COLO668 (cell line): Measurements from ENCODE around the gene PI16.
A peak's percentile ranks its signal among the peaks of the same experiment; 100 is the strongest.
"Not testable (repeated sequence)": the region's sequence is repeated elsewhere in the genome, so short reads cannot be mapped to it uniquely, and the experiment has no call there.

Experiments
- DNase-seq: peaks from one replicate; lab custom pipeline; 2025; ENCODE audit not compliant: unreplicated experiment; lab: John Stamatoyannopoulos, UW

PI16 gene

DNA sequence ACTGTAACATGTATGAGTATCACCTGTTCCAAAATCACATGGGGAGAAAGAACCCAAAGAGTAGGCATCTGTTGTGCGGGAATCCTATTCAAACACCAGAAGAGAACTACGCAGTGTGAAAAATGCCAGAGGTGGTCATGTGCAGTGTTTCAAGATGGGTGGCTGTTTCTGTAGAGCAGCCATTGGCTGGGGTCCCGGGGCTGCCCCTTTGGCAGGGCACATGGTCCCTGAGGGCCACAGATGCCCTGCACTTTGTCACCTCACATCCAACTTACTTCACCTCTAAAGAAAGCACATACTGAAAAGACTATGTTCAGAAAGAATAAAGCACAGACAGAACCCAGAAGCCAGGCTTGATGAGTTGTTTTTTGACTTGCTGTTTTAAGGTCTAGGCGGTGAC, 19.1 kb downstream of the PI16 start:
- DNase-seq, result no peak

DNA sequence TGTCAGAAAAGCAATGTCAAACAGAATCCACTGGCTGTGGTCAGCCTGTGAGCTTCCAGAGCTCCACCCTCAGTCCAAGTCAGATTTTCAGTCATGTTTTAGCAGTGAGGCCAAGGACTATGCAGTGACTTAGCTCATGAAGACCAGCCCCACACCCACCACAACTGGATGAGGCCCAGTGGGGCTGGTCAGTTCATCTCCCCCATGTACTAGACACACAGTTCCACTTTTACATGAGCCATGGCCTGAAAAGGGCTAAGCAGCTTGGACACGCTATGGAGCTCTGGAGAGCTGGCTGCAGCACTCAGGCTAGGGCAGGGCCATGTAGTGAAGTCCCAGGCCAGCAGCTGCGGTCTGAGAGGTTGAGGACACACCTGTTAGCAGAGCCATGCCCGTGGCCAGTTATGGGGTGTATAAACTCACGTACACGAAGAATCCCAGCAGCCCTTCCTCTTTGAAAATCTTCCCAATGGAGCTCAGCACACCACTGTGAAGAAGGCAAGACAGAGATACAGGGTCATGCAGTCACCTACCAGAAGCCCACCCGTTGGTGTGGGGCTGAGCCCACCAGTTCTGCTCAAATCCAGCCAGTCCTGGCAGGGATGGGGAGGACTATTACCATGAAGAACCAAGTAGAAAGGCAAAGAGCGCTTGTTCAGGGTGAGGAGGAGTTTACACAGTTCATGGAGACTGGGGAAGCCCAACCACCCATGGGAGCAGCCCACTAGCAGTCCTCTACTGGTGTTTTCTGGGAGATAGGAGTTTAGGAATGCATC, 20.9 kb downstream of the PI16 start:
- DNase-seq, result no peak

DNA sequence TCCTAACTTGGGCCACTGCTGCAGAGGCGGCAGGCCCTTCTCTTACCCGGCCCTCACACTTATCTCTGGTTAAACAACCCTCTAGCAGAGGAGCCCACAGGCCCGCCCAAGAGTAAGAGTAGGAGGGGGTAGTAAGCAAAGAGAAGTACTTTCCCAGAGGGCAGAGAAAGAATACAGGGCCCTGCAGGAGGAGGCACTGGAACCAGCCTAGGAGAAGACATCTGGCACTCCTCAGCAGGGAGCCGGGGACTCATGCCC, 21.4 kb downstream of the PI16 start:
- no peak for DNase-seq

DNA sequence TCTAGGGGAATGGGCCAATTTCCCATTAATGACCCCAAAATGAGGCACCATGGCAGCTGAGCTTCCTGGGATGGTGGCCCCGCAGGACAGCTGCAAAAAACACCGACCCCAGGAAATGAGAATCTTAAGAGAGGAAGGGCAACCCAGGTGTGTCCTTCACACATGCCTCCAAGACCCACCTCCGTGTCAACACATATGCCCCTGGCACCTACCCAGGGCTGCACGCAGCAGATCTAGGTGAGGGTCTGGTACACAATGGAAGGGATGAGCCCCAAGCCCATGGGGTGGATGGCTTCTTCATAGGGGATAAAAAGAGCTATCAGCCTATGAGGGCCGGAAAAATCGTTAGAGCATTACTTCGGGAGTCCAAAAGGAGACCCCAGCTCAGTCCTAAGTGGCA, 22.0 kb downstream of the PI16 start:
- no peak for DNase-seq

DNA sequence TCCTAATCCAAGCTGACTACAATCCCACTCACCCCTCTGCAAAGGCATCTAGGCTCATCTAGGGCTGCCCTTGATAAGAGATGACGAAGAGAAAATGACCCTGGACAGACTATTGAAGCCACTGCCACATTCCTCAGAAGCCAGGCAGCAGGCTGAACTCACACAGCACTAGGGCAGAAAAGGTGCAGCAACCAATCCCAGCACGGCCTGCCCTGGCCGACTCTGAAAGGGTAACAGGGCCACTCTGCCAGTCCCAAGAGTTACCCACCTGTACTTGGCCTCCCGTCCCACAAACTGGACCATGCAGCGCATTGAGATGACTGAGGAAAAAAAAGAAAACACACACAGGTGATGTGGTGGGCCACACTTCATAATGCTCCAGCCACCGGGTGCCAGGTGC, 22.4 kb downstream of the PI16 start:
- no peak for DNase-seq

DNA sequence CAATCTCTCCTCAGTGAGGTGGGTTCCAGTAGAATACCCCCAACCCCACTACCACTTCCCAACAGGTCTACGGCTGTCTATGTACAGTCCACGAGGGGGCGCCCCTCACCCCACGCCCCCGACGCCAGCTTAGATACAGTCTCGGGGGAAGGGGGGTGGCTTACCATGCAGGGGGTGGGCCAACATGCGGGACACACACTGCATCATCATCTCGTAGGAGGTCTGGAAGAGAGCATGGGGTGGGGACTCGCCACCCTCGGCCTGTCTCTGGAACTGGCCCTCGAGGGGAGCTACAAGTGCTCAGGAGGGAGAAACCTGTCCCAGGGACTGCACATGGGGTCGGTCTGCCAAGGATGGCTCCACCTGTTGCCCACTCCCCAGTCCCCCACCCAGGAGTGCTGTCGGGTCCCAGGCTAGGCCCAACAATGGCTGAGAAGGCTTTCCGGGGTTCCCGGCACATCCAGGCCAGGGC, 23.0 kb downstream of the PI16 start:
- peak; percentile 9 for DNase-seq

DNA sequence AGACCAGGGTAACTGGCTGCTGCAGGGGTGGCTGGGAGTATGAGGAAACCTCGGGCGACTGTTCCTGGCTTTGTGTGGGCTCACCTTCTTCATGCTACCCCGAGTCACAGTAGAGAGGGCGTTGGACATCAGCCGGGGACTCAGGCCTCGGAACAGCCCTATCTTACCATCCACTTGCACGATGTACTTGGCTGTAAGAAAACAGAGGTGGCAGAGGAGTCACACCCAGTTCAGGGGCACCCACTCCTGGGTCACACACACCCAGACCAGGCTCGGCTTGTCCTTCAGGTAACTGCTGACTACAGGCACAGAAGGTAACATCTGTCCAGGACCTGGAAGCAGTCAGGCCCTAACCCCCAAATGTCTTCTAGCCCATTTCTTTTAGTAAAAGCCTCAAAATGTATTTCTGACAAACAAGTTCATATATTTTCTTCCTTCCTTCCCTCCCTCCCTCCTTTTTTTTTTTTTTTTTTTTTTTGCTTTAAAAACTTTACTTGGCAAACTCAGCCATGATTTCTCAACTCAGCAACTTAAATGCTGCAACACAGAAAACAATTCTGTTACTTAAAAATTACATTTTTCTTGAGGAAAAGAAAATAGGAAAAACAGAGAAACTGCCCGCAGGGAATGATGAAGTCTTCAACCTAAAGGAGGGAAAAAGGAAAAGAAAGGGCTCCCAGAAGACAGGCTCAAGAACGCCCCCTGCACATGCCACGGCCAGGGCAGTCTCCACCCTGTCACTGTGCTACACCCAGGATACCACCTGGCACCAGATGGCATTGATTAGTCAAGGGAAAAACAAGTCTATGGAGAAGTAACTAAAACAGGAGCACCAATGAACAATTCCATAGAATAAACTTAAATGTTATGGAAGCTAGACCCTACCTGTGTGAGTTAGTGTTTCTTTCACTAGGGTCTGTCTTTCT, 24.1 kb downstream of the PI16 start:
- no peak for DNase-seq

DNA sequence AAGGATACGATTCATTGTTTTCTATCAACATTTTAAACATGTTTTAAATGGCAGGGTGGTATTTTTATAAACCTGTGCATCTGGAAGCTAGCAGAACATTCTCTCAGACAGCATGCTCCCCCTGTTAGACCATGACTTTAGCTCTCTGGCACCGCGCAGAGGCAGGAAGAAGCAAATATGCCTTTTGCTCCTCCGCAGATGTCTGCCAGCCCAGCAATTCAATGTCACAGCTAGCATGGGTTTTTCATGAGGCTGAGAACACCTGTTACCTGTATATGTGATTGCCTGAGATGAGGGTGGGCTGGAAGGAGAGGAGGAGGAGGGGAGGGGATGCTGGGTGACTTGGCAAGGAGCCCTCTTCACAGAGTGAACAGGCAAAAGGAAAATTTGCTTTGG, 24.8 kb downstream of the PI16 start:
- DNase-seq, result no peak

DNA sequence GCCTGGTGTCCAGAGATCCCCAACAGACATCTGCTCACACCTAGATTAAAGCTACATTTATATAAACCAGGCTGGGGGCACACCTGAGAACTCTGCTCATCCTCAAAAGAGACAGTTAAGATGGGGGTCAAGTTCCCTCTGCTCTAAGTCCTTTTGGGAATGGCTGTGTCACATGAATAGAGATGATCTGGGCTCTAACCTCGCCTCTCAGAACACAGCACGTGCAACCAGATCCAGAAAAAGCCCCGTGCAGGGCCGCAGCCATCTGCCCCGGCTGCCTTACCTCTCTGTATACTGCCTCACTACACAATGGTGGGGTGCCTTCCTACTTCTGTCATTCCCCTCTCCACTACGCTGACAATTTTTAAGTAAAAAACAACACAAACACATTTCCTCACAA, 25.6 kb downstream of the PI16 start:
- DNase-seq, result no peak

DNA sequence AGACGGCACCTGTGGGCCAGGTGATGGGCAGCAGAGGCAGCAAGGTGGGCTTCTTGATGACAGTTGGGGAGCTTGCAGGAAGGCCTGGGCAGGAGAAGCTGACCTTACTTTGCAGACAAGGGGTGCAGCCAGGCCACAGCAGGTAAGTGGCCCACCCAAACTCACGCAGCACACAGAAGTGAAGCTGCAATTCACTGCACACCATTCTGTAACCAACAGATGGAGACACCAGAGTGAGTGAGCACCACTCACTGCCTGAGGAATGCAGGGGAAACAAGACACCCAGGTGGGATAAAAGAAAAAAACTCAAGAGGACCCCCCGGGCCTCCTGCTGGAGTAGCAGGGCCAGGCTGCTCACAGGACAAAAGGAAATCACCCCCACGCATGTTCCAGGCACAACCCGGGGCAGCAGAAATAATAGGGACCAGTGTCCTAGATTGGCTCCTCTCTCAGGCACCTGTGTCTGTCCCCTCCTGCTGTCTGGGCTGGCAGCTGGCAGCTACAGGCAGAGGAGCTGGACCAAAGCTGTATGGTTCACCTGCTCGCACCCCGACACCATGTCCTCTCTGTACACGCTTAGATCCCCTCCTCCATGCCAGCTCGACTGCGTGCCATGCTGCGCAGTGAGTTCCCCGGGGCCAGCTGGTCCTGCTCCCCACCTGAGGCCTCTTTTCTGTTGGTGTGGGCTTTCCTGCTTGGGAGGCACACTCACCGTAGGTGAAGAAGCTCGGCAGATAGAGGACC, 26.5 kb downstream of the PI16 start:
- DNase-seq, result peak; percentile 6

DNA sequence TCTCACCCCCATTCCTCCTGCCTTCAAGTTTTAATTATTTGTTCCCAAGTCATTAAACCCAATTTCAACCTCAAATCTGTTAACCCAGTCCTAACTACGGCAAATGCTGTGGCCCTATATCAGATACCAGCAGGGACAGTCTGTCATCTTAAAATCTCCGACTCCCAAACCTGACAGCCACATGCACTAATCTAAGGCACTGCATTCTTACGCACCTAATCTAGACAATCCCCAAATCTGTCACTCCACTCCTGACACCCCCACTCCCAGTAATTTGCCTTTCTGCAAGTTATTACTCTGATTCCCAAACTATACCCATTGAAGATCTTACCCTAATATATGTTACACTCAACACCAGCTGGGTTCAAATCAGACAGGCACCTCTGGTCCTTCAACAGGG, 29.0 kb downstream of the PI16 start:
- DNase-seq, result no peak

DNA sequence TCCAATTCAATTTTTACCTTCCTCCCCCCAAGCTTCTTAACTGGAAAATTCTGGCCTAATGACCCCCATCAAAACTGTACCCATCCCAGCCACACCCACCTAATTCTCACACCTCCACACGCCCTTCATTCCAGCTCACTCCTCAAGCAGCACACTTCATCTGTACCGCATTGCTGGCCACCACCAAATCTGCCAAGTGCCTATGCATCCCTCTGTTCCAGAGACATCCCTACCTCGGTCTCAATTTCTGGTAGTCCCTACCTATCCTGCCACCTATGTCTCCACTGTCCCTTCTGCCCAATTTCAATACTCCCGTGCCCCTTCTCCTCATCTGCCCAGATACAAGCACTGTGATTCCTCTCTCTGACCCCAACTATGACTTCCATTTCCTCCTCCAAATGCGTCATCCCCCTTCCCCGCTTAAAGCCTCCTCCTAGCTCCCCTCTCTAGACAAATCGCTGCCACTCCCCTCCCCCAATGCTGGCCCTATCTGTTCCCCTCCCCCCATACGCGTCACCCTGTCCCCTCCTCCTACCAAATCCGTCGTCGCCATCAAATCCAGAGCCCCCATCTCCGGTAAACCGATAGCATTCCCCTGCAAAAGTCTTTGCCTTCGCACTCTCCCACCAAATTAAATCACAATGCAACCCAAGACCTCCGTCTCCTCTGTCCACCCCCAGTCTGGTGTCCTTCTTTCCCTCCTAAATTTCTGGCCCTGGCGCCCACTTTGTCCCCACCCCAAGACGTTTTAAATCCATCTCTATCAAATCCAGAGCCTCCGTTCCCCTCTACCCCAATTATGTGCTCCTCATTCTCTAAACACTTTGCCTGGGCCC, 30.3 kb downstream of the PI16 start:
- peak; percentile 29 for DNase-seq

DNA sequence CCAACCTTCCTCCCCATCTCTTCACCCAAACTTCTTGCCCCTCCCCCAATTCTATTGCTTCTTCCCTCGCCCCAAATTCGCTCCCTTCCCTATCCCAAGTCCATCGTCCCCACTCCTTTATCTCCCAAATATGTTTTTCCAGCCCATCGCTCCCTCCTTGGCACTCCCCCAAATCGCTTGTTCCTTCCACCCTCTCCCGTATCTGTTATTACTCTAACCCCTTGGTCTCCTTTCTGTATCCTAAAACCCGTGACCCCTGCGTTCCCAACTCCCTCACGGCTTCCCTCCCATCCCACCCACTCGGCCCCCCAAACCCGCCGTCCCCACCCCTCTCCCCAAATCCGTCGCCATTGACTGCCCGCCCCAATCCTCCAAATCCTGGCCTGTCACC, 30.9 kb downstream of the PI16 start:
- DNase-seq, result no peak

DNA sequence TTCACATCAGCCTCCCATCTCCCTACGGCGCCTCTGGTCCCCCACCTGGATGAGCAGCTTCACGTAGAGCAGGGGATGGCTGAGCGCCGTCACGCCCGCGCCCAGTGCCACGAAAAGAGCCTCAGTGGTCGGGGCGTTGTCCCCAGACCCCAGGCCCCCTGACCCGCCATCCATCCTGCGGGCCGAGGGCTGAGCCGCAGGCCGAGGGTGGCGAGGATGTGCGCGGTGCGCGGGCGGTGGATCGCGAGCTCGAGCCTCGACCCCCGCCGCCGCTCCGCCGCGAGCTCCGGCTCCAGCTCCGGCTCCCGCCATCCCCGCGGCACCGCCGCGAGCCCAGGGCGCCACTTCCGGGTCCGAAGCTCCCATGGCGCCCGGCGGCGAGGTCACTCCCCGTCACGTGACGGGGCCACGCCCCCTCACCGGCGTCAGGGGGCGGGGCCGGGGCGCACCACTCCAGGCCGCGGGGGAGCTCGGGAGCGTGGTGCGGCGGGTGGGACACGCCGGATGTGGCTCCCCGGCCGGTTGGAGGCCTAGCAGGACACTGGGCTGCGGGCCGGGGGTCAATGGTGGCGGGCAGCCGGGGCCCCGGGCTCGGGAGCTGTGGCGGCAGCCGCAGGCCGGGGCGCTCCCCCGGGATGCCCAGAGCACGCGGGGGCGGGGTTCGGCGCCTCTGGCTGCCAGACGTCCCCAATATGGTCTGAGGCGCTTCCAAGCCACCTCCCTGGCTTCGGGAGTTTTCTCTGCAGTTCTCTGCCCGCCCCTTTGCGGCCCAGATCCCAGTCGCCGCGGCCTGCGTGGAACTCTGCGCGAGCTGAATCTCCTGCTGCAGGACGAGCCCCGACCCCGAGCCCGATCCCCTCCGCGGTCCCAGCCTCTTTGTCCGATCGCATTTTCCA, 31.5 kb downstream of the PI16 start, which contains the start of gene MTCH1:
MTCH1 (minus strand) TSS at position 389 of the 896 bp plus-strand sequence; CDS start at position 366, 23 bp downstream.
- peak; percentile 87 for DNase-seq

DNA sequence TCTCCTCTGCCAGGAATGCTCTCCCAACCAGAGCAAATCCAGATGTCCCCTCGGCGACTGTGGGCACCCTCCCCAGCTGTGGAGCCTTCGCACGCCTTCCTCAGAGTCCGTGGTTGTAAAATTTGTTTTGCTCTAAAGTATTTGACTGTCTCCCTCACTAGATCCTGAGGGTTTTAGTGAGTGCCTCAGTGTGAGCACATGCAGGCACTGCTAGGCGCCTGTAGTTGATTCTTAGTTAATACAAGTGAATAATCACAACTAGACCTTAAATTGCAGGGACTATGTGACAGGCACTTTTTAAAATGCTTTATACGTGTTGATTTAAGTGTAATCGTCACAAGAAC, 32.1 kb downstream of the PI16 start:
- no peak for DNase-seq

DNA sequence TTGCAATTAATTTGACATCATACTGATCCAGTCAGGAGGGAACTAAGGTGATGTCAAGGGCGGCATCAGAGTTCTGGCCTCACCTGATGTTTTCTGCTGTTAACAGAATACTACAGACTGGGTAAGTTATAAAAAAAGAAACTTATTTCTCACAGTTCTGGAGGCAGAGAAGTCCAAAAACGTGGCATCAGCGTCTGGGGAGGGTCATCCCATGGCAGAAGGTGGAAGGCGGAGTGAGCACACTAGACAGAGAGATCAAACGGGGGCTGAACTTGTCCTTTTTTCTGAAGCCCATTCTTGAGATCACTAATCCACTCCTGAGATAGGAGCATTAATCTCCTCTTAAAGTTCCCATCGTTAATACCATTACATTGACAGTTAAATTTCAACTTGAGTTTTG, 34.7 kb downstream of the PI16 start:
- no peak for DNase-seq

DNA sequence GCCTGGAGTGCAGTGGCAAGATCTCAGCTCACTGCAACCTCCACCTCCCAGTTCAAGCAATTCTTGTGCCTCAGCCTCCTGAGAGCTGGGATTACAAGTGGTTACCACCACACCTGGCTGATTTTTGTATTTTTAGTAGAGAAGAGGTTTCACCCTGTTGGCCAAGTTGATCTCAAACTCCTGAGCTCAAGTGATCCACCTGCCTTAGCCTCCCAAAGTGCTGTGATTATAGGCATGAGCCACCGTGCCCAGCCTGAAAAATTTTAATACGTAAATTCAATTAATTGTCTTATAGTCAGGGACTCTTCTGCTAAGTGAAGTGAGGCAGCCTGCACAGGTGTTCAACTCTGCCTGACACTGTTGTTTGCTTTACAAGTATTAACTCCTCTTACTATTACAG, 35.9 kb downstream of the PI16 start:
- DNase-seq, result not testable (repeated sequence)

DNA sequence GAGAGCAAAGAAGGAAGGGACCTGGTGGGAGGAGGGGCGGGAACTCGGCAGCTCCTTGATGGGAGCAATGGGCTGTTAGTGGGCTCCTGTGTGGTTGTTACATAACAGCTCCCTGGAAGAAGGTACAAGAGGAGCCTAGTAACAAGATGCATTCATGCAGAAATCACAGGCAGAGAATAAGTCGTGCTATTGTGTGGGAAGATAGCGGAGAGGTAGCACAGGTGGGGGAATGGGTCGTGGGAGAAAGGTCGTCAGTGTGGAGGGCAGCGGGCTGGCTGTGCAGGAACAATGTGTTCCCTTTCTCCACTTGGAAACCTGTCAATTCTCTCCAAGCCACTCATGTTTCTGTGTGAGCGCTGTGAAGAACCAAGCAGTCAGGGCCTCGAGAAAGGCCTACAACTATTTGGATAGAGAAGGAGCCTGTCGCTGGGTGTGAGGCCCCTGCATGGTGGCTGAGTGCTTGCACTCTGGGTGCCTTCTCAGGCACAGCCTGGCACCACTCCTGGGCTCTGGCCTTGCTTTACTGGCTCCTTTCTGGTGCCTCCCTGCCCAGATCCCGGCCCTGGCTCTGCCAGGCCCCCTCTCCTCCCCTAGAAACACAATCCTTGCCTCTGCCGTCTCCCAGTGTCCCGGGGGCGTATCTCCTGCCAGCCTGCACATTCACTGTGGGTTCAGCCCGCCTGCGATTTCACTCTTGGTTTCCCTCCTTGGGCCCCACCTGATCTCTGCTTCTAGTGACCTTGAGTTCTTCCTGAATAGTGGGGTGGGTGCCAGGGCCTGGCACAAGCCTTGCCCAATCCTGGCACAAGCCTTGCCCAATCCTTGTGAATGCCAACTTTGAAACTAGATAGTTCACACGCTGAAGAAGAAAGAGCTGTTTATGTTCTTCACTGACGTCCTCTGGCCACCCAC, 43.5 kb downstream of the PI16 start:
- DNase-seq, result no peak

DNA sequence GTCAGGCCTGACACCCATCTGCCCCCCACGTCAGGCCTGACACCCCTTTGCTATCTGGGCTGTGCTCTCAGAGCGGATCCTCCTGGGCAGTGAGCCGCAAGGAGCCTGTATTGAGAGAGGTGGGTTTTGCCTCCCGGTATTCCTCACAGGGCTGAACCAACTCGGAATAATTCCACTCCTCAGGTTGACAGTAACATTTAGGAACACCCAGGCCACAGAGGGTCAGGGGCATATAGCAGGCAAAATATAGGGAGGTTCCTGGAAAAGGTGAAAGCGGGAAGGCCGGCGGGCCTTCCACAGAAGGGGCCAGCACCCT, 44.1 kb downstream of the PI16 start:
- no peak for DNase-seq
